Measurements from ENCODE around the gene POMGNT2. TPM values are rescaled to one million over a fixed set of nuclear protein-coding genes. Genes with fewer than 3 reads are reported as not detected.
A peak's percentile ranks its signal among the peaks of the same experiment; 100 is the strongest.

Gene POMGNT2
- total and polyA plus RNA-seq, 4 donors: 2.8 to 12.0 (median 8.6) TPM

DNA sequence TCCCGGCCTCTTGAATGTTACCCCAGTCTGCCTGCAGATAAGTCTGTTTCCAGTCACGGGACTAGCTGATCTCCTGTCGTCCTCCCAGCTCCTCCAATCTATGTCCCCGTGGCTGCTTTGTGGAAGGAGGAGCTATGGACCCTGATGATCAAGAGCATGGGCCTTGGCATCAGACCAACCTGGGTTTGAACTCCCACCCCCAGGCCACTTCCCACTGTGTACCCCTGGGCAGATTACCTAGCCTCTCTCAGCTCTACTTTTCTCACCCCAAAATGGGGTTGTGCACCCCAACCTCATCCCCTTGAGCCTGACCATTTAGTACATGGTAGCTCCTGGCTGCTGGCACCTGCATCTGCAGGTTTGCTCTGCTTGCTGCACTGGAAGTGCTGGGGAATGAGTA is 71.0 kb downstream of the POMGNT2 start:
- ATAC-seq (ENCODE audit: low FRiP score) (no peak), DNase-seq (no peak)

GRCh38 chr3:43034200-43034599 is 71.7 kb downstream of the POMGNT2 start:
- 61 to 73% methylated on average over 4 of the region's 4 CpGs for WGBS, 2 donors
- Histone ChIP-seq H3K4me3 (ENCODE audit: low read length in 2 of 2) (no peak overlapping the region), H3K4me1 (ENCODE audit: control insufficient read depth in 1 of 2, insufficient read depth in 2 of 2, low read length in 2 of 2) (no peaks in the 10 kb centered on the region), H3K36me3 (ENCODE audit: control insufficient read depth in 1 of 2, insufficient read depth in 2 of 2, low read length in 1 of 2) (no peaks in the 10 kb centered on the region), H3K27me3 (ENCODE audit: control insufficient read depth in 1 of 2, insufficient read depth in 2 of 2, low read length in 1 of 2) (no peaks in the 10 kb centered on the region), H3K27ac (ENCODE audit: low read depth in 1 of 2, low read length in 2 of 2) (no peak overlapping the region), H3K9me3 (ENCODE audit: control insufficient read depth, low read length) (no peaks in the 10 kb centered on the region)
- ATAC-seq (ENCODE audit: low FRiP score) (no peak), DNase-seq (no peak)
- intact Hi-C loops (cut with DNase I): no loop called here

More for the DNA sequence above, 71.0 kb downstream of the POMGNT2 start:
- intact Hi-C loops (cut with DNase I): no loop called here
- H3K4me1 ChIP-seq (ENCODE audit: control insufficient read depth in 1 of 2, insufficient read depth in 2 of 2, low read length in 2 of 2): no peaks in the 10 kb centered on the region
- H3K4me3 ChIP-seq (ENCODE audit: low read length in 2 of 2): no peak overlapping the region
- no peaks in the 10 kb centered on the region for H3K27me3 ChIP-seq (ENCODE audit: control insufficient read depth in 1 of 2, insufficient read depth in 2 of 2, low read length in 1 of 2)
- no peaks in the 10 kb centered on the region for H3K9me3 ChIP-seq (ENCODE audit: control insufficient read depth, low read length)
- 96 to 99% methylated on average over 4 of the region's 4 CpGs for WGBS, 2 donors
- no peaks in the 10 kb centered on the region for H3K36me3 ChIP-seq (ENCODE audit: control insufficient read depth in 1 of 2, insufficient read depth in 2 of 2, low read length in 1 of 2)
- H3K27ac ChIP-seq (ENCODE audit: low read depth in 1 of 2, low read length in 2 of 2): no peak overlapping the region

DNA sequence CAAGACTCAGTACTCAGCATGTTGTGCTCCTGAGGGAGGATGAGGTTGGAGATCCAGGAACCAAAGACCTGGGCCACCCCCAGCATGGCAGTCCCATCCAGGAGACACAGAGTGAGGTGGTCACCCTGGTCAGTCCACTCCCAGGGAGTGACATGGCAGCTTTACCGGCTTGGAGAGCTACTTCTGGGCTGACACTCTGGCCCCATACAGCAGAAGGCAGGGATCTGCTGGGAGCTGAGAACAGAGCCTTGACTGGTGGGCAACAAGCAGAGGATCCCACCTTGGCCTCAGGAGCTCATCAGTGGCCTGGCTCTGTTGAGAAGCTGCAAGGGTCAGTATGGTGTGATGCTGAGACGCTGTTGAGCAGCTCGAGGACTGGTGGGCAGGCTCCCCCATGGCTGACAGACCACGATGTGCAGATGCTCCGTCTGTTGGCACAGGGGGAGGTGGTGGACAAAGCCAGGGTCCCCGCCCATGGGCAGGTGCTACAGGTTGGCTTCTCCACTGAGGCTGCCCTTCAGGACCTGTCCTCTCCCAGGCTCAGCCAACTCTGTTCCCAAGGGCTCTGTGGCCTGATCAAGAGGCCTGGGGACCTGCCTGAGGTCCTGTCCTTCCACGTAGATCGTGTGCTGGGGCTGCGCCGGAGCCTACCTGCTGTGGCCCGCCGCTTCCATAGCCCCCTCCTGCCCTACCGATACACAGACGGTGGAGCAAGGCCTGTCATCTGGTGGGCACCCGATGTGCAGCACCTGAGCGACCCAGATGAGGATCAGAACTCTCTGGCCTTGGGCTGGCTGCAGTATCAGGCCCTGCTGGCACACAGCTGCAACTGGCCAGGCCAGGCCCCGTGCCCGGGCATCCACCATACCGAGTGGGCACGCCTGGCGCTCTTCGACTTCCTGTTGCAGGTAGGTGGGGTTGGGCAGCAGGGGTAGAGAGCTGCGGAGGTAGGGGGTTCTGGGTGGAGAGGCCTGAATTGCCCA is 72.9 kb downstream of the POMGNT2 start:
- DNase-seq (no peak), ATAC-seq (ENCODE audit: low FRiP score) (no peak)
- WGBS, 2 donors: 95 to 96% methylated on average over 23 of the region's 23 CpGs
- no peak overlapping the region for H3K4me3 ChIP-seq (ENCODE audit: low read length in 2 of 2)
- no peaks in the 10 kb centered on the region for H3K9me3 ChIP-seq (ENCODE audit: control insufficient read depth, low read length)
- H3K27ac ChIP-seq (ENCODE audit: low read depth in 1 of 2, low read length in 2 of 2): no peak overlapping the region
- H3K4me1 ChIP-seq (ENCODE audit: control insufficient read depth in 1 of 2, insufficient read depth in 2 of 2, low read length in 2 of 2): no peaks in the 10 kb centered on the region
- no peaks in the 10 kb centered on the region for H3K36me3 ChIP-seq (ENCODE audit: control insufficient read depth in 1 of 2, insufficient read depth in 2 of 2, low read length in 1 of 2)
- H3K27me3 ChIP-seq (ENCODE audit: control insufficient read depth in 1 of 2, insufficient read depth in 2 of 2, low read length in 1 of 2): no peaks in the 10 kb centered on the region
- intact Hi-C loops (cut with DNase I): no loop called here

- no peaks in the 10 kb centered on the region for H3K36me3 ChIP-seq (ENCODE audit: control insufficient read depth in 1 of 2, insufficient read depth in 2 of 2, low read length in 1 of 2)
- no peak overlapping the region for H3K27ac ChIP-seq (ENCODE audit: low read depth in 1 of 2, low read length in 2 of 2)
- H3K9me3 ChIP-seq (ENCODE audit: control insufficient read depth, low read length): no peaks in the 10 kb centered on the region
- no peak overlapping the region for H3K4me3 ChIP-seq (ENCODE audit: low read length in 2 of 2)
- ATAC-seq (ENCODE audit: low FRiP score): peak; percentile 5
- DNase-seq: no peak
- intact Hi-C loops (cut with DNase I): no loop called here
- no peaks in the 10 kb centered on the region for H3K4me1 ChIP-seq (ENCODE audit: control insufficient read depth in 1 of 2, insufficient read depth in 2 of 2, low read length in 2 of 2)
- 93 to 97% methylated on average over 16 of the region's 16 CpGs for WGBS, 2 donors
- H3K27me3 ChIP-seq (ENCODE audit: control insufficient read depth in 1 of 2, insufficient read depth in 2 of 2, low read length in 1 of 2): no peaks in the 10 kb centered on the region
These were observed 73.9 kb downstream of the POMGNT2 start for GRCh38 chr3:43031889-43032545.

DNA sequence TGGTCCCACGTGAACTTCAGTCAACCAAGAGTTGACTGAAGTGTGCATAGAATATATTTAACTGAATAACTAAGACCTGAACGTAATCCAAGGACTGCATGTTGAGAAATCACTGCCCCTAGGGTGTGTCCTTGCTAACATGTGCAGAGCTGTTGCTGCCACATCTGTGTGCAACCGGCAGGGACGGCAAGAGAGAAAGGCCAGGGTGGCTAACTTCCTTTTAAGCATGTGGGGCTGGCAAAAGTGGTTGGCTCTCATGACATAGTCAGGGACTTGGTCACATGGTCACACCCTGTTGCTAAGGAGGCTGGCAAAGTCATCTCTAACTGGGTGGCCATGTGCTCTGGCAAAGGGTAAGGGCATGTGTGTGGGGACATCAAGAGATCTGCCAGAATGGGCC is 74.4 kb downstream of the POMGNT2 start:
- WGBS, 2 donors: 43 to 44% methylated on average over 4 of the region's 4 CpGs
- intact Hi-C loops (cut with DNase I): no loop called here
- Histone ChIP-seq H3K27ac (ENCODE audit: low read depth in 1 of 2, low read length in 2 of 2) (no peak overlapping the region), H3K36me3 (ENCODE audit: control insufficient read depth in 1 of 2, insufficient read depth in 2 of 2, low read length in 1 of 2) (no peaks in the 10 kb centered on the region), H3K9me3 (ENCODE audit: control insufficient read depth, low read length) (no peaks in the 10 kb centered on the region), H3K4me3 (ENCODE audit: low read length in 2 of 2) (no peak overlapping the region), H3K27me3 (ENCODE audit: control insufficient read depth in 1 of 2, insufficient read depth in 2 of 2, low read length in 1 of 2) (no peaks in the 10 kb centered on the region), H3K4me1 (ENCODE audit: control insufficient read depth in 1 of 2, insufficient read depth in 2 of 2, low read length in 2 of 2) (no peaks in the 10 kb centered on the region)
- ATAC-seq (ENCODE audit: low FRiP score): peak; percentile 30
- DNase-seq: no peak

DNA sequence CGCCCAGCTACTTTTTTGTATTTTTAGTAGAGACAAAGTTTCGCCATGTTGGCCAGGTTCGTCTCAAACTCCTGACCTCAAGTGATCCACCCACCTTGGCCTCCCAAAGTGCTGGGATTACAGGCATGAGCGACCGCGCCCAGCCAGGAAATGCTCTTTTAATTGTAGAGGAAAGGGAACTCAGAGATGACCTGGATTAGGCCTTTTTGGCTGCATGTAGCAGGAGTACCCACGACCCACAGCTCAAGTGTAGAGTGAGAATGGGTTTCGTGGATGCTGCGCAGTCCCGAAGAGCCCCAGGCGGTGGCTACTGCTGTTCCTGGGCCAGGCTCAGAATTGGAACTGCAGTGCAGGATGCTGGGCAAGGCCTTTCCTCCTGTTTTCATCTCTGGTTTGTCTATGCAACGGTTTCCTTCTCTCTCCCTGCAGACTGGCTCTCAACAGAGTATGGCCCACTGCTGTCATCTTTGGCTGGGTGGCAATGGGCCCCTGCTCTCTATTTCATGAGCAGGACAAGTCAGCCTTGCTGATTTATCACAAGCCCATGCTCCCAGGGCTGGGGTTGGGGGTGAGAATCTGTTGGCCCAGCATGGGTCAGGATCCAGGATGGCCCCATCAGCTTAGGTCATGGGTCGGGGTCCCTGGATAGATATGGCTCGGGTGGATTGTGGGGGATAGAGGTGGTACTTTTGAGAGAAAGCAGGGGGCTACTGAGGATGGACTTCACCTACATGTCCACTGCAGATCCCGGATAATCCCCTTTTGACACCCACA is 75.5 kb downstream of the POMGNT2 start:
- 90 to 94% methylated on average over 15 of the region's 15 CpGs for WGBS, 2 donors
- Histone ChIP-seq H3K9me3 (ENCODE audit: control insufficient read depth, low read length) (no peaks in the 10 kb centered on the region), H3K4me1 (ENCODE audit: control insufficient read depth in 1 of 2, insufficient read depth in 2 of 2, low read length in 2 of 2) (no peaks in the 10 kb centered on the region), H3K4me3 (ENCODE audit: low read length in 2 of 2) (no peak overlapping the region), H3K27me3 (ENCODE audit: control insufficient read depth in 1 of 2, insufficient read depth in 2 of 2, low read length in 1 of 2) (no peaks in the 10 kb centered on the region), H3K36me3 (ENCODE audit: control insufficient read depth in 1 of 2, insufficient read depth in 2 of 2, low read length in 1 of 2) (no peaks in the 10 kb centered on the region), H3K27ac (ENCODE audit: low read depth in 1 of 2, low read length in 2 of 2) (no peak overlapping the region)
- ATAC-seq (ENCODE audit: low FRiP score) (no peak), DNase-seq (no peak)
- intact Hi-C loops (cut with DNase I): no loop called here

Other genes with a start within 250 kb of the POMGNT2 start
- not detected for gene CYP8B1, start 230.2 kb downstream of the POMGNT2 start, total RNA-seq
- under 1 TPM in 1 of 2 donors, not detected in 1; 0.10 TPM for gene CYP8B1, start 230.2 kb downstream of the POMGNT2 start, polyA plus RNA-seq
- gene ZNF662, start 199.9 kb downstream of the POMGNT2 start, total RNA-seq: 10 to 100 TPM; 13.0 to 18.1 TPM
- 1 to 10 TPM; 1.0 to 9.8 TPM for gene ZNF662, start 199.9 kb downstream of the POMGNT2 start, polyA plus RNA-seq
- gene GASK1A, start 126.8 kb downstream of the POMGNT2 start, total RNA-seq: 10 to 100 TPM; 12.2 to 33.7 TPM
- gene GASK1A, start 126.8 kb downstream of the POMGNT2 start, polyA plus RNA-seq: 1 to 10 TPM in 1 of 2 donors, under 1 TPM in 1; 0.38 to 3.7 TPM
- gene SNRK, start 180.5 kb upstream of the POMGNT2 start, total RNA-seq: 10 to 100 TPM; 66.9 to 95.1 TPM
- 10 to 100 TPM in 1 of 2 donors, 1 to 10 TPM in 1; 7.8 to 10.5 TPM for gene SNRK, start 180.5 kb upstream of the POMGNT2 start, polyA plus RNA-seq